ENCODE data around the gene ZNF280B. TPM values are rescaled to one million over a fixed set of nuclear protein-coding genes. Genes with fewer than 3 reads are reported as not detected.

Gene ZNF280B
- total RNA-seq, 1 experiment from 2014 or later: not detected

GRCh38 chr22:22538226-22538989 lies 29.9 kb upstream of the ZNF280B start:
- intact Hi-C loops (cut with micrococcal nuclease): no loop called here
- no peak for DNase-seq (ENCODE audit: unreplicated experiment)
- no TSS peak for BruUV-seq (replicated peaks)
- no peaks in the 10 kb centered on the region for H3K9me3 Mint-ChIP-seq (ENCODE audit: unreplicated experiment)
- no peak overlapping the region for H3K4me3 Mint-ChIP-seq (ENCODE audit: unreplicated experiment)
- no peak for TF ChIP-seq CTCF (IDR thresholded peaks at IDR 0.05; ENCODE audit: unreplicated experiment)
- H3K4me1 Mint-ChIP-seq (ENCODE audit: insufficient read depth, unreplicated experiment): no peaks in the 10 kb centered on the region
- no peak overlapping the region for H3K27ac Mint-ChIP-seq (ENCODE audit: low read depth, unreplicated experiment)
- CTCF ChIA-PET: interaction anchor here (1.1 kb wide), 1 partner anchor 231 kb away, joined by 4 read pairs; no protein-coding TSS in a partner anchor
- POLR2A ChIA-PET: no interaction called here
- no peaks in the 10 kb centered on the region for H3K36me3 Mint-ChIP-seq (ENCODE audit: insufficient read depth, unreplicated experiment)
- peaks cover 11% of the 10 kb centered on the region for H3K27me3 Mint-ChIP-seq (ENCODE audit: insufficient read depth, unreplicated experiment)

GRCh38 chr22:22536916-22537315 lies 28.4 kb upstream of the ZNF280B start:
- CTCF ChIA-PET: no interaction called here
- DNase-seq (ENCODE audit: unreplicated experiment): no peak
- no peak for TF ChIP-seq CTCF (IDR thresholded peaks at IDR 0.05; ENCODE audit: unreplicated experiment)
- H3K4me3 Mint-ChIP-seq (ENCODE audit: unreplicated experiment): no peak overlapping the region
- no TSS peak for BruUV-seq (replicated peaks)
- POLR2A ChIA-PET: no interaction called here
- H3K9me3 Mint-ChIP-seq (ENCODE audit: unreplicated experiment): no peaks in the 10 kb centered on the region
- H3K4me1 Mint-ChIP-seq (ENCODE audit: insufficient read depth, unreplicated experiment): no peaks in the 10 kb centered on the region
- intact Hi-C loops (cut with micrococcal nuclease): no loop called here
- H3K27me3 Mint-ChIP-seq (ENCODE audit: insufficient read depth, unreplicated experiment): peaks cover 11% of the 10 kb centered on the region
- no peak overlapping the region for H3K27ac Mint-ChIP-seq (ENCODE audit: low read depth, unreplicated experiment)
- no peaks in the 10 kb centered on the region for H3K36me3 Mint-ChIP-seq (ENCODE audit: insufficient read depth, unreplicated experiment)

- POLR2A ChIA-PET: no interaction called here
- no peaks in the 10 kb centered on the region for H3K4me1 Mint-ChIP-seq (ENCODE audit: insufficient read depth, unreplicated experiment)
- H3K4me3 Mint-ChIP-seq (ENCODE audit: unreplicated experiment): no peak overlapping the region
- TF ChIP-seq CTCF (IDR thresholded peaks at IDR 0.05; ENCODE audit: unreplicated experiment): no peak
- intact Hi-C loops (cut with micrococcal nuclease): no loop called here
- no peak overlapping the region for H3K27ac Mint-ChIP-seq (ENCODE audit: low read depth, unreplicated experiment)
- no peaks in the 10 kb centered on the region for H3K36me3 Mint-ChIP-seq (ENCODE audit: insufficient read depth, unreplicated experiment)
- CTCF ChIA-PET: no interaction called here
- H3K27me3 Mint-ChIP-seq (ENCODE audit: insufficient read depth, unreplicated experiment): peaks cover 11% of the 10 kb centered on the region
- DNase-seq (ENCODE audit: unreplicated experiment): no peak
- no TSS peak for BruUV-seq (replicated peaks)
- H3K9me3 Mint-ChIP-seq (ENCODE audit: unreplicated experiment): no peaks in the 10 kb centered on the region
Observed at GRCh38 chr22:22536515-22536914, 28.0 kb upstream of the ZNF280B start.

GRCh38 chr22:22535662-22536061 lies 27.1 kb upstream of the ZNF280B start:
- no peaks in the 10 kb centered on the region for H3K9me3 Mint-ChIP-seq (ENCODE audit: unreplicated experiment)

More at GRCh38 chr22:22535662-22536061, 27.1 kb upstream of the ZNF280B start:
- no peak overlapping the region for H3K27ac Mint-ChIP-seq (ENCODE audit: low read depth, unreplicated experiment)
- no peaks in the 10 kb centered on the region for H3K4me1 Mint-ChIP-seq (ENCODE audit: insufficient read depth, unreplicated experiment)
- intact Hi-C loops (cut with micrococcal nuclease): no loop called here
- no peak for DNase-seq (ENCODE audit: unreplicated experiment)
- H3K4me3 Mint-ChIP-seq (ENCODE audit: unreplicated experiment): no peak overlapping the region
- TF ChIP-seq CTCF (IDR thresholded peaks at IDR 0.05; ENCODE audit: unreplicated experiment): no peak
- peaks cover 11% of the 10 kb centered on the region for H3K27me3 Mint-ChIP-seq (ENCODE audit: insufficient read depth, unreplicated experiment)
- BruUV-seq (replicated peaks): no TSS peak
- ChIA-PET CTCF (interaction anchor here (0.6 kb wide), 1 partner anchor 72 kb away, joined by 3 read pairs; no protein-coding TSS in a partner anchor), POLR2A (no interaction called here)
- H3K36me3 Mint-ChIP-seq (ENCODE audit: insufficient read depth, unreplicated experiment): no peaks in the 10 kb centered on the region

All from MCF 10A (cell line).